ENCODE measurements around the gene HDAC4. TPM values are rescaled to one million over a fixed set of nuclear protein-coding genes. Genes with fewer than 3 reads are reported as not detected.

Gene HDAC4
- total RNA-seq, 6 experiments from 2014 or later = 7.4 to 13.0 (median 9.5) TPM

- H3K9me3 Mint-ChIP-seq = no peaks in the 10 kb centered on the region
- no peak for DNase-seq
- peaks cover 4% of the 10 kb centered on the region; the same call in 1 of the 2 replicates for H3K27me3 Mint-ChIP-seq (ENCODE audit: insufficient read depth)
- peaks cover 10% of the 10 kb centered on the region; the same call in 1 of the 2 replicates for H3K4me1 Mint-ChIP-seq (ENCODE audit: low read depth)
- H3K4me3 Mint-ChIP-seq = no peak overlapping the region
- no peak for TF ChIP-seq CTCF (IDR thresholded peaks at IDR 0.05)
- H3K36me3 Mint-ChIP-seq (ENCODE audit: low read depth) = no peaks in the 10 kb centered on the region
- no peak overlapping the region for H3K27ac Mint-ChIP-seq
Observed at GRCh38 chr2:239293775-239294430, 106.9 kb downstream of the HDAC4 start.

GRCh38 chr2:239292959-239293774, 107.7 kb downstream of the HDAC4 start:
- TF ChIP-seq CTCF (IDR thresholded peaks at IDR 0.05) = no peak
- Mint-ChIP-seq H3K36me3 (ENCODE audit: low read depth) (no peaks in the 10 kb centered on the region), H3K27ac (no peak overlapping the region), H3K27me3 (ENCODE audit: insufficient read depth) (peaks cover 4% of the 10 kb centered on the region; the same call in 1 of the 2 replicates), H3K9me3 (no peaks in the 10 kb centered on the region), H3K4me3 (no peak overlapping the region), H3K4me1 (ENCODE audit: low read depth) (peaks cover 17% of the 10 kb centered on the region; the same call in 1 of the 2 replicates)
- DNase-seq = no peak

GRCh38 chr2:239292531-239292930, 108.3 kb downstream of the HDAC4 start:
- DNase-seq = no peak
- no peak overlapping the region for H3K27ac Mint-ChIP-seq
- H3K4me3 Mint-ChIP-seq = no peak overlapping the region
- no peak for TF ChIP-seq CTCF (IDR thresholded peaks at IDR 0.05)
- no peaks in the 10 kb centered on the region for H3K36me3 Mint-ChIP-seq (ENCODE audit: low read depth)
- H3K9me3 Mint-ChIP-seq = no peaks in the 10 kb centered on the region
- H3K4me1 Mint-ChIP-seq (ENCODE audit: low read depth) = peaks cover 24% of the 10 kb centered on the region; the same call in 1 of the 2 replicates
- H3K27me3 Mint-ChIP-seq (ENCODE audit: insufficient read depth) = peaks cover 4% of the 10 kb centered on the region; the same call in 1 of the 2 replicates

- H3K4me3 Mint-ChIP-seq = no peak overlapping the region
- no peak for DNase-seq
- no peaks in the 10 kb centered on the region for H3K9me3 Mint-ChIP-seq
- no peak for TF ChIP-seq CTCF (IDR thresholded peaks at IDR 0.05)
- H3K27me3 Mint-ChIP-seq (ENCODE audit: insufficient read depth) = peaks cover 4% of the 10 kb centered on the region; the same call in 1 of the 2 replicates
- no peak overlapping the region for H3K27ac Mint-ChIP-seq
- H3K36me3 Mint-ChIP-seq (ENCODE audit: low read depth) = no peaks in the 10 kb centered on the region
- H3K4me1 Mint-ChIP-seq (ENCODE audit: low read depth) = peaks cover 28% of the 10 kb centered on the region; the same call in 1 of the 2 replicates
Observed at GRCh38 chr2:239291475-239292350, 109.1 kb downstream of the HDAC4 start.
